ENCODE results near the gene GAGE10. TPM values are rescaled to one million over a fixed set of nuclear protein-coding genes. Genes with fewer than 3 reads are reported as not detected.
A peak's percentile ranks its signal among the peaks of the same experiment; 100 is the strongest.
"Not testable (repeated sequence)": the region's sequence is repeated elsewhere in the genome, so short reads cannot be mapped to it uniquely, and the experiment has no call there.

The GAGE10 gene
- total RNA-seq, 1 experiment from 2014 or later = not detected

DNA sequence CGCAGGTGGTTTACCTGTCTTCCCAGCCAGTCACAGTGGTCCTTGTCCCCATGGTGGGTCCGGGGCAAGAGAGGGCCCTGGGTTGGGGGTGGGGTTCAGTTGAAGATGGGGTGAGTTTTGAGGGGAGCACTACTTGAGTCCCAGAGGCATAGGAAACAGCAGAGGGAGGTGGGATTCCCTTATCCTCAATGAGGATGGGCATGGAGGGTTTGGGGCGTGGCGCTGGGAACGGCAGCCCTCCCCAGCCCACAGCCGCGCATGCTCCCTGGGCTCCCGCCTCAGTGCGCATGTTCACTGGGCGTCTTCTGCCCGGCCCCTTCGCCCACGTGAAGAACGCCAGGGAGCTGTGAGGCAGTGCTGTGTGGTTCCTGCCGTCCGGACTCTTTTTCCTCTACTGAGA is 18.3 kb downstream of the GAGE10 start, which contains the start of gene GAGE12J:
GAGE12J (plus strand) TSS at position 301 of the 400 bp plus-strand sequence. CDS start 1,157 bp downstream, outside the sequence.
- H3K9me3 ChIP-seq (replicated peaks); H3K36me3 ChIP-seq; H3K4me1 ChIP-seq (replicated peaks); DNase-seq (ENCODE audit: low read depth in 1 of 2, low spot score in 2 of 2); H3K4me3 ChIP-seq; H3K27me3 ChIP-seq (replicated peaks); H3K27ac ChIP-seq: not testable (repeated sequence)

GRCh38 chrX:49322266-49322665 is 18.8 kb downstream of the GAGE10 start:
- not testable (repeated sequence) for H3K27ac ChIP-seq; H3K36me3 ChIP-seq; H3K4me1 ChIP-seq (replicated peaks); H3K4me3 ChIP-seq; H3K9me3 ChIP-seq (replicated peaks); DNase-seq (ENCODE audit: low read depth in 1 of 2, low spot score in 2 of 2); H3K27me3 ChIP-seq (replicated peaks)

GRCh38 chrX:49323735-49324134 is 20.3 kb downstream of the GAGE10 start:
- H3K27ac ChIP-seq; H3K9me3 ChIP-seq (replicated peaks); H3K4me1 ChIP-seq (replicated peaks); H3K4me3 ChIP-seq; H3K27me3 ChIP-seq (replicated peaks); H3K36me3 ChIP-seq; DNase-seq (ENCODE audit: low read depth in 1 of 2, low spot score in 2 of 2): not testable (repeated sequence)

GRCh38 chrX:49330421-49330820 is 27.0 kb downstream of the GAGE10 start:
- H3K4me1 ChIP-seq (replicated peaks); DNase-seq (ENCODE audit: low read depth in 1 of 2, low spot score in 2 of 2); H3K9me3 ChIP-seq (replicated peaks); H3K36me3 ChIP-seq; H3K27me3 ChIP-seq (replicated peaks); H3K27ac ChIP-seq; H3K4me3 ChIP-seq: not testable (repeated sequence)

DNA sequence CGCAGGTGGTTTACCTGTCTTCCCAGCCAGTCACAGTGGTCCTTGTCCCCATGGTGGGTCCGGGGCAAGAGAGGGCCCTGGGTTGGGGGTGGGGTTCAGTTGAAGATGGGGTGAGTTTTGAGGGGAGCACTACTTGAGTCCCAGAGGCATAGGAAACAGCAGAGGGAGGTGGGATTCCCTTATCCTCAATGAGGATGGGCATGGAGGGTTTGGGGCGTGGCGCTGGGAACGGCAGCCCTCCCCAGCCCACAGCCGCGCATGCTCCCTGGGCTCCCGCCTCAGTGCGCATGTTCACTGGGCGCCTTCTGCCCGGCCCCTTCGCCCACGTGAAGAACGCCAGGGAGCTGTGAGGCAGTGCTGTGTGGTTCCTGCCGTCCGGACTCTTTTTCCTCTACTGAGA is 27.8 kb downstream of the GAGE10 start, which contains the start of gene GAGE13:
GAGE13 (plus strand) TSS at position 301 of the 400 bp plus-strand sequence. CDS start 1,156 bp downstream, outside the sequence.
- H3K27me3 ChIP-seq (replicated peaks); DNase-seq (ENCODE audit: low read depth in 1 of 2, low spot score in 2 of 2); H3K4me3 ChIP-seq; H3K36me3 ChIP-seq; H3K9me3 ChIP-seq (replicated peaks); H3K4me1 ChIP-seq (replicated peaks); H3K27ac ChIP-seq: not testable (repeated sequence)

DNA sequence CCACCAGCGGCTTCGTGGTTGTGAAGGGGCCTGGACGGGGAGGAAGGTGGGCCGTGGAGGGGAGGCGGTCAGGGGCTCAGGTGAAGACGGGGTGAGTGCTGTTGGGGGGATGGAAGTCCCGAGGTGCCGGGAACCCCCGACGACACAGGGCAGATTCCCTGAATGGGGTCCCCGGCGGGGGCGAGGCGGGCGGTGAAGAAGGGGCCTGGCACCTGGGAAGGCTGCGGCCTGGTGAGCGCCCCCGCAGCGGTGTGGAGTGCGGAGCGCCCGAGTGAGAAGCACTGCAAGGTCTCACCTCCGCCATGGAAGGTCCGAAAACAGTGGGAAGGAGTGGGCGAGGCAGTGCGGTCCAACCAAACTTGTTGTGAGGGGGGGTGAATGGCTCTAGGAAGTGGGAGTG is 28.4 kb downstream of the GAGE10 start:
- not testable (repeated sequence) for H3K4me3 ChIP-seq; H3K27ac ChIP-seq; H3K36me3 ChIP-seq; H3K9me3 ChIP-seq (replicated peaks); H3K27me3 ChIP-seq (replicated peaks); H3K4me1 ChIP-seq (replicated peaks)
- DNase-seq (ENCODE audit: low read depth in 1 of 2, low spot score in 2 of 2) = peak in 1 of 2 experiments; percentile 63

- H3K36me3 ChIP-seq; H3K4me1 ChIP-seq (replicated peaks); H3K4me3 ChIP-seq; H3K9me3 ChIP-seq (replicated peaks); H3K27ac ChIP-seq; H3K27me3 ChIP-seq (replicated peaks): not testable (repeated sequence)
- peak in 1 of 2 experiments; percentile 45 for DNase-seq (ENCODE audit: low read depth in 1 of 2, low spot score in 2 of 2)
These were observed 38.0 kb downstream of the GAGE10 start for GRCh38 chrX:49341449-49341848.

DNA sequence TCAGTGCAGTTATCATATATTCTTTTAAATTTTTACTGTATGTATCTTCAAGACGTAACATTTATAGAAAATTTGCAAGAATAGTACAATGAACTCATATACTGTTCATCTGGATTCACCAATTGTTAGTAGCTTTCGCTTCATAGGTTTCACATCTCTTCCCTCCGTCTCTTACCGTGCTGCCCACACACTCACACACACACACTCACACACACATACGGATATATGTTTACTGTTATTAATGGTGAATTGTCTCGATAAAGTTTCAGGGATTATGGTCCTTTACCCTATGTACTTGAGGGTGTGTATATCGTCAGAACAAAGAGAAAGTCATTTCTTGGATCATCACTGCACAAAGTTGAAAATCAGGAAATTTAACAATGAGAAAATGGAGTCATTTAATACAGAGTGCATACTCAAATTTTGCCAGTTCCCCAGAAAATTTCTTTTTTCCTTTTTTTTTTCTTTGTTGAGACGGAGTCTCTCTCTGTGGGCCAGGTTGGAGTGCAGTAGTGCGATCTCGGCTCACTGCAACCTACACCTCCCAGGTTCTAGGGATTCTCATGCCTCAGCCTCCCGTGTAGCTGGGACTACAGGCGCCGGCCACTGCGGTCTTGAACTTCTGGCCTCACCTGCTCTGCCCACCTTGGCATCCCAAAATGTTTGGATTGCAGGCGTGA is 41.2 kb downstream of the GAGE10 start:
- H3K4me3 ChIP-seq; H3K27me3 ChIP-seq (replicated peaks); H3K9me3 ChIP-seq (replicated peaks); DNase-seq (ENCODE audit: low read depth in 1 of 2, low spot score in 2 of 2); H3K36me3 ChIP-seq; H3K4me1 ChIP-seq (replicated peaks); H3K27ac ChIP-seq: not testable (repeated sequence)

DNA sequence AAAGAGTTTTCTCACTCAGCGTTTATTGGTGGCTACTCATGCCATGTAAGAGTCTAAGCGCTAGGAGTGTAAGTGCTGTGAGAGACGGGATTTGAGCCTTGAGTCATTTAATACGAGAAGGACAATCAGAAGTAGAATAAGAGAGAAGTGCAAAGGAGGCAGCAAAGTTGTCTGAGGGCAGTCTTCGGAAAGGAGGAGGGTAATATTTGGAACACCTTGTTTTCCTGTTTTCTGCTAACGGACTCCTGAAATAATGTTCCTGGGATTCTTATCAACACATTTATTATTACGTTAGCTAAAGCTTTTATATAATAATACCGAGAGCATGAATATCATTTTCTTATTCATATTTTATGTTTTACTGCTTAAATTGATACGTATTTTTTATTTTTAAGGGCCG is 42.0 kb downstream of the GAGE10 start:
- not testable (repeated sequence) for H3K4me3 ChIP-seq; H3K9me3 ChIP-seq (replicated peaks); H3K36me3 ChIP-seq; H3K4me1 ChIP-seq (replicated peaks); H3K27me3 ChIP-seq (replicated peaks); DNase-seq (ENCODE audit: low read depth in 1 of 2, low spot score in 2 of 2); H3K27ac ChIP-seq

GRCh38 chrX:49346150-49346549 is 42.7 kb downstream of the GAGE10 start:
- not testable (repeated sequence) for H3K4me1 ChIP-seq (replicated peaks); H3K27me3 ChIP-seq (replicated peaks); H3K36me3 ChIP-seq; H3K9me3 ChIP-seq (replicated peaks); H3K4me3 ChIP-seq; H3K27ac ChIP-seq
- DNase-seq (ENCODE audit: low read depth in 1 of 2, low spot score in 2 of 2) = peak; percentile 1 to 51

Other genes with a start within 250 kb of the GAGE10 start
- 0.58 TPM in 1 of 2 replicates, not detected in the other for gene CCDC120, start 244.6 kb upstream of the GAGE10 start, total RNA-seq (2014; rRNA removed; shearing (Covaris generic))
- gene PRAF2, start 229.6 kb upstream of the GAGE10 start, total RNA-seq (2014; rRNA removed; shearing (Covaris generic)) = 5.0 and 5.6 TPM in 2 replicates
- gene WDR45, start 223.8 kb upstream of the GAGE10 start, total RNA-seq (2014; rRNA removed; shearing (Covaris generic)) = 9.7 and 21.4 TPM in 2 replicates
- 32.2 and 47.9 TPM in 2 replicates for gene GPKOW, start 179.9 kb upstream of the GAGE10 start, total RNA-seq (2014; rRNA removed; shearing (Covaris generic))
- gene MAGIX, start 140.9 kb upstream of the GAGE10 start, total RNA-seq (2014; rRNA removed; shearing (Covaris generic)) = 1.00 TPM in 1 of 2 replicates, not detected in the other
- 48.3 and 63.8 TPM in 2 replicates for gene PLP2, start 131.7 kb upstream of the GAGE10 start, total RNA-seq (2014; rRNA removed; shearing (Covaris generic))
- 2.4 and 3.6 TPM in 2 replicates for gene PRICKLE3, start 117.3 kb upstream of the GAGE10 start, total RNA-seq (2014; rRNA removed; shearing (Covaris generic))
- gene SYP, start 103.5 kb upstream of the GAGE10 start, total RNA-seq (2014; rRNA removed; shearing (Covaris generic)) = 0.16 and 0.53 TPM in 2 replicates
- not detected in 2 replicates for gene CACNA1F, start 70.3 kb upstream of the GAGE10 start, total RNA-seq (2014; rRNA removed; shearing (Covaris generic))
- gene CCDC22, start 68.2 kb upstream of the GAGE10 start, total RNA-seq (2014; rRNA removed; shearing (Covaris generic)) = 11.4 and 13.1 TPM in 2 replicates
- not detected in 2 replicates for gene FOXP3, start 38.9 kb upstream of the GAGE10 start, total RNA-seq (2014; rRNA removed; shearing (Covaris generic))
- gene PPP1R3F, start 33.9 kb upstream of the GAGE10 start, total RNA-seq (2014; rRNA removed; shearing (Covaris generic)) = 6.5 and 6.8 TPM in 2 replicates
- not detected in 2 replicates for gene GAGE12J, start 18.4 kb downstream of the GAGE10 start, total RNA-seq (2014; rRNA removed; shearing (Covaris generic))
- gene GAGE13, start 27.9 kb downstream of the GAGE10 start, total RNA-seq (2014; rRNA removed; shearing (Covaris generic)) = not detected in 2 replicates
- not detected in 2 replicates for gene GAGE12C, start 228.5 kb downstream of the GAGE10 start, total RNA-seq (2014; rRNA removed; shearing (Covaris generic))
- gene GAGE12D, start 238.1 kb downstream of the GAGE10 start, total RNA-seq (2014; rRNA removed; shearing (Covaris generic)) = not detected in 2 replicates
- not detected in 2 replicates for gene GAGE12E, start 247.6 kb downstream of the GAGE10 start, total RNA-seq (2014; rRNA removed; shearing (Covaris generic))

Measured in SJSA1 (cell line).